ENCODE measurements around the gene ZNF302. TPM values are rescaled to one million over a fixed set of nuclear protein-coding genes. Genes with fewer than 3 reads are reported as not detected.

Gene ZNF302
- polyA plus RNA-seq, 1 donor from 2014 or later: 107 TPM

DNA sequence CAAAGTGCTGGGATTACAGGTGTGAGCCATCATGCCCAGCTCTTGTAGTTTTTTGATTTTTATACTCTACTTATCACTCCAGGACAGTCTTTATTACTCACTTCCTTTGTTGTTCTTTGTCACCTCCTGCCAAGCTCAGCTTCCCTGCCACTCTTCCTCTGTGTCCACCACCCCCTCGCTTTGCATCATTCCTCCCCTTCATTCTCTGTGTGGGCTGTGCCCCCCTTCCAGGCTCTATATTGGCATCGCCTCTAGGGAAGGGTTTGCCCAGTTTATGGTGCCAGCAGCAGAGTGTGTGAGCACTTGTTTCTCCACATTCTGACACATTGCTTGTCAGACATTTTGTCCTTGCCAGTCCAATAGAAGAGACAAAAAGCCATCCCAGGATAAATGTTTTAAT lies 15.1 kb downstream of the ZNF302 start:
- Histone ChIP-seq H3K36me3 (ENCODE audit: insufficient read depth, low read length) (no peaks in the 10 kb centered on the region), H2AFZ (ENCODE audit: low read depth, low read length) (no peak overlapping the region), H3K4me3 (ENCODE audit: low read length) (no peak overlapping the region), H3K9me2 (ENCODE audit: insufficient read depth, low read length) (no peaks in the 10 kb centered on the region), H4K20me1 (ENCODE audit: insufficient read depth) (no peaks in the 10 kb centered on the region), H3K27me3 (ENCODE audit: insufficient read depth, low read depth, low read length) (no peaks in the 10 kb centered on the region), H3K79me2 (replicated peaks; ENCODE audit: insufficient read depth, low read length) (no peaks in the 10 kb centered on the region), H3K4me2 (ENCODE audit: low read length) (no peak overlapping the region), H3K9me3 (ENCODE audit: low read length) (no peaks in the 10 kb centered on the region), H3K9ac (ENCODE audit: low read length) (no peak overlapping the region), H3F3A (ENCODE audit: insufficient read depth, low read length, poor library complexity, severe bottlenecking) (no peaks in the 10 kb centered on the region), H3K27ac (ENCODE audit: low read length) (no peak overlapping the region)
- TF ChIP-seq EZH2 (IDR thresholded peaks at IDR 0.05; ENCODE audit: borderline replicate concordance, insufficient read depth, low read length, poor library complexity, severe bottlenecking): no peak
- TF ChIP-seq POLR2AphosphoS5 (IDR thresholded peaks at IDR 0.05): no peak
- TF ChIP-seq EP300 (conservative IDR thresholded peaks at IDR 0.05; ENCODE audit: poor library complexity, severe bottlenecking): no peak
- TF ChIP-seq SMC3 (conservative IDR thresholded peaks at IDR 0.05; ENCODE audit: poor library complexity): no peak
- no peak for TF ChIP-seq TAF1 (IDR thresholded peaks at IDR 0.05; ENCODE audit: low read depth)
- no peak for TF ChIP-seq MXI1 (conservative IDR thresholded peaks at IDR 0.05; ENCODE audit: poor library complexity, severe bottlenecking)
- TF ChIP-seq, protein P1, sequence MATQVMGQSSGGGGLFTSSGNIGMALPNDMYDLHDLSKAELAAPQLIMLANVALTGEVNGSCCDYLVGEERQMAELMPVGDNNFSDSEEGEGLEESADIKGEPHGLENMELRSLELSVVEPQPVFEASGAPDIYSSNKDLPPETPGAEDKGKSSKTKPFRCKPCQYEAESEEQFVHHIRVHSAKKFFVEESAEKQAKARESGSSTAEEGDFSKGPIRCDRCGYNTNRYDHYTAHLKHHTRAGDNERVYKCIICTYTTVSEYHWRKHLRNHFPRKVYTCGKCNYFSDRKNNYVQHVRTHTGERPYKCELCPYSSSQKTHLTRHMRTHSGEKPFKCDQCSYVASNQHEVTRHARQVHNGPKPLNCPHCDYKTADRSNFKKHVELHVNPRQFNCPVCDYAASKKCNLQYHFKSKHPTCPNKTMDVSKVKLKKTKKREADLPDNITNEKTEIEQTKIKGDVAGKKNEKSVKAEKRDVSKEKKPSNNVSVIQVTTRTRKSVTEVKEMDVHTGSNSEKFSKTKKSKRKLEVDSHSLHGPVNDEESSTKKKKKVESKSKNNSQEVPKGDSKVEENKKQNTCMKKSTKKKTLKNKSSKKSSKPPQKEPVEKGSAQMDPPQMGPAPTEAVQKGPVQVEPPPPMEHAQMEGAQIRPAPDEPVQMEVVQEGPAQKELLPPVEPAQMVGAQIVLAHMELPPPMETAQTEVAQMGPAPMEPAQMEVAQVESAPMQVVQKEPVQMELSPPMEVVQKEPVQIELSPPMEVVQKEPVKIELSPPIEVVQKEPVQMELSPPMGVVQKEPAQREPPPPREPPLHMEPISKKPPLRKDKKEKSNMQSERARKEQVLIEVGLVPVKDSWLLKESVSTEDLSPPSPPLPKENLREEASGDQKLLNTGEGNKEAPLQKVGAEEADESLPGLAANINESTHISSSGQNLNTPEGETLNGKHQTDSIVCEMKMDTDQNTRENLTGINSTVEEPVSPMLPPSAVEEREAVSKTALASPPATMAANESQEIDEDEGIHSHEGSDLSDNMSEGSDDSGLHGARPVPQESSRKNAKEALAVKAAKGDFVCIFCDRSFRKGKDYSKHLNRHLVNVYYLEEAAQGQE (IDR thresholded peaks at IDR 0.05; ENCODE audit: borderline replicate concordance): no peak
- no peak for TF ChIP-seq RAD21 (conservative IDR thresholded peaks at IDR 0.05)
- TF ChIP-seq, protein P2, sequence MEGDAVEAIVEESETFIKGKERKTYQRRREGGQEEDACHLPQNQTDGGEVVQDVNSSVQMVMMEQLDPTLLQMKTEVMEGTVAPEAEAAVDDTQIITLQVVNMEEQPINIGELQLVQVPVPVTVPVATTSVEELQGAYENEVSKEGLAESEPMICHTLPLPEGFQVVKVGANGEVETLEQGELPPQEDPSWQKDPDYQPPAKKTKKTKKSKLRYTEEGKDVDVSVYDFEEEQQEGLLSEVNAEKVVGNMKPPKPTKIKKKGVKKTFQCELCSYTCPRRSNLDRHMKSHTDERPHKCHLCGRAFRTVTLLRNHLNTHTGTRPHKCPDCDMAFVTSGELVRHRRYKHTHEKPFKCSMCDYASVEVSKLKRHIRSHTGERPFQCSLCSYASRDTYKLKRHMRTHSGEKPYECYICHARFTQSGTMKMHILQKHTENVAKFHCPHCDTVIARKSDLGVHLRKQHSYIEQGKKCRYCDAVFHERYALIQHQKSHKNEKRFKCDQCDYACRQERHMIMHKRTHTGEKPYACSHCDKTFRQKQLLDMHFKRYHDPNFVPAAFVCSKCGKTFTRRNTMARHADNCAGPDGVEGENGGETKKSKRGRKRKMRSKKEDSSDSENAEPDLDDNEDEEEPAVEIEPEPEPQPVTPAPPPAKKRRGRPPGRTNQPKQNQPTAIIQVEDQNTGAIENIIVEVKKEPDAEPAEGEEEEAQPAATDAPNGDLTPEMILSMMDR (IDR thresholded peaks at IDR 0.05; ENCODE audit: poor library complexity, severe bottlenecking): no peak

GRCh38 chr19:34707661-34708060 lies 30.2 kb downstream of the ZNF302 start:
- H2AFZ ChIP-seq (ENCODE audit: low read depth, low read length): no peak overlapping the region
- H3K9me3 ChIP-seq (ENCODE audit: low read length): no peaks in the 10 kb centered on the region

More at GRCh38 chr19:34707661-34708060, 30.2 kb downstream of the ZNF302 start:
- H3K9ac ChIP-seq (ENCODE audit: low read length): no peak overlapping the region
- H3K9me2 ChIP-seq (ENCODE audit: insufficient read depth, low read length): no peaks in the 10 kb centered on the region
- TF ChIP-seq POLR2AphosphoS5 (IDR thresholded peaks at IDR 0.05) (no peak), EP300 (conservative IDR thresholded peaks at IDR 0.05; ENCODE audit: poor library complexity, severe bottlenecking) (no peak), TAF1 (IDR thresholded peaks at IDR 0.05; ENCODE audit: low read depth) (no peak)
- TF ChIP-seq, protein P2 (IDR thresholded peaks at IDR 0.05; ENCODE audit: poor library complexity, severe bottlenecking): no peak
- TF ChIP-seq, protein P1 (IDR thresholded peaks at IDR 0.05; ENCODE audit: borderline replicate concordance): no peak
- H3K27me3 ChIP-seq (ENCODE audit: insufficient read depth, low read depth, low read length): no peaks in the 10 kb centered on the region
- no peaks in the 10 kb centered on the region for H3K79me2 ChIP-seq (replicated peaks; ENCODE audit: insufficient read depth, low read length)
- H3K4me3 ChIP-seq (ENCODE audit: low read length): no peak overlapping the region
- no peak overlapping the region for H3K27ac ChIP-seq (ENCODE audit: low read length)
- no peaks in the 10 kb centered on the region for H3K36me3 ChIP-seq (ENCODE audit: insufficient read depth, low read length)
- no peak overlapping the region for H3K4me2 ChIP-seq (ENCODE audit: low read length)
- H3F3A ChIP-seq (ENCODE audit: insufficient read depth, low read length, poor library complexity, severe bottlenecking): no peaks in the 10 kb centered on the region
- H4K20me1 ChIP-seq (ENCODE audit: insufficient read depth): no peaks in the 10 kb centered on the region
